K562 (cell line): ENCODE data around the gene BEND5. TPM values are rescaled to one million over a fixed set of nuclear protein-coding genes. Genes with fewer than 3 reads are reported as not detected.

Experiments used
- CREM ChIP-seq: IDR thresholded peaks from 2 replicates; pipeline ENCODE4 v1.6.1; 2014; ENCODE audit warnings: antibody characterized with exemption, low read depth
- FOSL1 ChIP-seq: fragments of 200-800 bp; sonication (Bioruptor generic); conservative IDR thresholded peaks from 2 replicates; pipeline ENCODE4 v1.6.1; 2016; ENCODE audit warnings: missing genetic modification characterization, missing compliant biosample characterization
- HOMEZ ChIP-seq: fragments of 250-450 bp; sonication (Bioruptor Pico); IDR thresholded peaks from 2 replicates; pipeline ENCODE4 v1.4.0; 2020; ENCODE audit warnings: mild to moderate bottlenecking, moderate library complexity
- KLF1 ChIP-seq: fragments of 450-650 bp; IDR thresholded peaks from 2 replicates; pipeline ENCODE4 v1.6.1; 2016; ENCODE audit warnings: missing genetic modification characterization, missing compliant biosample characterization
- LCOR ChIP-seq: sonication (generic); formaldehyde crosslinking; IDR thresholded peaks from 2 replicates; pipeline ENCODE4 v1.8.0; 2022; ENCODE audit warnings: mild to moderate bottlenecking, missing genetic modification reagents
- NFYB ChIP-seq: IDR thresholded peaks from 2 replicates; pipeline ENCODE4 v1.6.1; 2011; ENCODE audit warnings: mild to moderate bottlenecking, moderate library complexity; ENCODE audit not compliant: insufficient read length; ENCODE audit errors: extremely low read depth
- PATZ1 ChIP-seq: fragments of 250-450 bp; sonication (Bioruptor Pico); IDR thresholded peaks from 2 replicates; pipeline ENCODE4 v1.5.0; 2020; ENCODE audit warnings: mild to moderate bottlenecking, borderline replicate concordance
- PRMT5 ChIP-seq: sonication (generic); formaldehyde crosslinking; IDR thresholded peaks from 2 replicates; pipeline ENCODE4 v1.5.0; 2020; ENCODE audit warnings: missing genetic modification reagents
- RBM17 ChIP-seq: fragments of 200-400 bp; formaldehyde crosslinking; IDR thresholded peaks from 2 replicates; pipeline ENCODE4 v1.6.1; 2017; ENCODE audit warnings: low read depth, mild to moderate bottlenecking, low read length, borderline replicate concordance
- TAF9B ChIP-seq: fragments of 450-650 bp; IDR thresholded peaks from 2 replicates; pipeline ENCODE4 v1.6.1; 2018; ENCODE audit warnings: mild to moderate bottlenecking; ENCODE audit not compliant: partially characterized antibody
- TAL1 ChIP-seq: fragments of 450-650 bp; IDR thresholded peaks from 2 replicates; pipeline ENCODE4 v1.6.1; 2016; ENCODE audit warnings: mild to moderate bottlenecking
- ZNF217 ChIP-seq: sonication (generic); formaldehyde crosslinking; IDR thresholded peaks from 2 replicates; pipeline ENCODE4 v1.8.0; 2022; ENCODE audit warnings: mild to moderate bottlenecking, missing genetic modification reagents
- polyA plus RNA-seq, 8 experiments: library from polyadenylated mRNA; depleted of rRNA in 4 of 8; stranded (reverse) in 5 of 8; unstranded in 3 of 8; fragments of >200 nt; fragmentation: Nextera tagmentation in 2 of 8; fragmentation: Illumina TruSeq in 1 of 8; extraction: Ambion mirVana in 2 of 8; extraction: Trizol in 1 of 8; gene quantifications; 2 replicates each; pipeline versions ENCODE4 v1.2.1 to v1.2.3, GENCODE V29; 2011 to 2014; ENCODE audit warnings: inconsistent platforms in 1 of 8, missing spikeins in 1 of 8
- total RNA-seq, 7 experiments: library from RNA; depleted of rRNA in 6 of 7; stranded (reverse); fragments of >200 nt in 6 of 7; fragmentation: Illumina TruSeq in 2 of 7; extraction: Trizol in 2 of 7; gene quantifications; 2 replicates each; pipeline versions ENCODE4 v1.2.1 to v1.2.3, GENCODE V29; 2011 to 2021; ENCODE audit warnings: low replicate concordance in 1 of 7

BEND5 gene
- total and polyA plus RNA-seq, 9 of the 15 experiments (the other 6 are each of a cell fraction or from before 2014, with no cell fraction given) = not detected

- TF ChIP-seq HOMEZ (no peak), PRMT5 (CRISPR knock-in tag) (no peak), TAL1 (no peak), KLF1 (tag) (no peak), LCOR (no peak), FOSL1 (tag) (no peak), TAF9B (no peak), RBM17 (no peak), CREM (no peak), PATZ1 (CRISPR knock-in tag) (no peak), NFYB (no peak), ZNF217 (CRISPR knock-in tag) (no peak)
- TF ChIP-seq, all 486 proteins: peak for 0
Measured at GRCh38 chr1:48784301-48784700, 7.6 kb upstream of the BEND5 start (continued).
